Measurements from ENCODE around the gene KEL.

The KEL gene

GRCh38 chr7:142956951-142957623 lies 5.1 kb downstream of the KEL start:
- Histone ChIP-seq H3K9ac (ENCODE audit: low read depth, low read length) (no peak overlapping the region), H4K20me1 (ENCODE audit: insufficient read depth, low read length) (no peaks in the 10 kb centered on the region), H3K27ac (ENCODE audit: low read length) (no peak overlapping the region), H3K36me3 (ENCODE audit: insufficient read depth, low read length) (no peaks in the 10 kb centered on the region), H3K4me2 (ENCODE audit: insufficient read depth, low read length) (no peak overlapping the region), H2AFZ (ENCODE audit: low read depth, low read length) (no peak overlapping the region), H3K4me1 (ENCODE audit: insufficient read depth, low read length) (no peaks in the 10 kb centered on the region), H3K9me3 (ENCODE audit: insufficient read depth, low read length, severe bottlenecking) (peaks cover 12% of the 10 kb centered on the region), H3K4me3 (ENCODE audit: low read depth in 1 of 2, low read length in 2 of 2) (no peak overlapping the region), H3K79me2 (ENCODE audit: insufficient read depth, low read length) (no peaks in the 10 kb centered on the region), H3K27me3 (ENCODE audit: insufficient read depth, low read length, poor library complexity) (no peaks in the 10 kb centered on the region)
- no peak for DNase-seq
- TF ChIP-seq EZH2 (IDR thresholded peaks at IDR 0.05; ENCODE audit: borderline replicate concordance, low read depth, low read length, severe bottlenecking) = no peak
- TF ChIP-seq CTCF (IDR thresholded peaks at IDR 0.05; ENCODE audit: borderline replicate concordance, extremely low read depth, low read length, poor library complexity, severe bottlenecking) = no peak
- ATAC-seq (ENCODE audit: insufficient read depth, low read depth) = no peak

- H3K4me1 ChIP-seq (ENCODE audit: insufficient read depth, low read length) = no peaks in the 10 kb centered on the region
- no peaks in the 10 kb centered on the region for H4K20me1 ChIP-seq (ENCODE audit: insufficient read depth, low read length)
- H3K27me3 ChIP-seq (ENCODE audit: insufficient read depth, low read length, poor library complexity) = no peaks in the 10 kb centered on the region
- H3K36me3 ChIP-seq (ENCODE audit: insufficient read depth, low read length) = no peaks in the 10 kb centered on the region
- peaks cover 12% of the 10 kb centered on the region for H3K9me3 ChIP-seq (ENCODE audit: insufficient read depth, low read length, severe bottlenecking)
- no peak overlapping the region for H3K27ac ChIP-seq (ENCODE audit: low read length)
- TF ChIP-seq CTCF (IDR thresholded peaks at IDR 0.05; ENCODE audit: borderline replicate concordance, extremely low read depth, low read length, poor library complexity, severe bottlenecking) (no peak), EZH2 (IDR thresholded peaks at IDR 0.05; ENCODE audit: borderline replicate concordance, low read depth, low read length, severe bottlenecking) (no peak)
- H3K4me2 ChIP-seq (ENCODE audit: insufficient read depth, low read length) = no peak overlapping the region
- H3K9ac ChIP-seq (ENCODE audit: low read depth, low read length) = no peak overlapping the region
- ATAC-seq (ENCODE audit: insufficient read depth, low read depth) (no peak), DNase-seq (no peak)
- H2AFZ ChIP-seq (ENCODE audit: low read depth, low read length) = no peak overlapping the region
- H3K79me2 ChIP-seq (ENCODE audit: insufficient read depth, low read length) = no peaks in the 10 kb centered on the region
- no peak overlapping the region for H3K4me3 ChIP-seq (ENCODE audit: low read depth in 1 of 2, low read length in 2 of 2)
Measured at GRCh38 chr7:142954680-142955268, 7.4 kb downstream of the KEL start.

- Histone ChIP-seq H3K27ac (ENCODE audit: low read length) (no peak overlapping the region), H4K20me1 (ENCODE audit: insufficient read depth, low read length) (no peaks in the 10 kb centered on the region), H3K36me3 (ENCODE audit: insufficient read depth, low read length) (no peaks in the 10 kb centered on the region), H3K4me3 (ENCODE audit: low read depth in 1 of 2, low read length in 2 of 2) (no peak overlapping the region), H3K9me3 (ENCODE audit: insufficient read depth, low read length, severe bottlenecking) (peaks cover 9% of the 10 kb centered on the region), H3K27me3 (ENCODE audit: insufficient read depth, low read length, poor library complexity) (no peaks in the 10 kb centered on the region), H3K79me2 (ENCODE audit: insufficient read depth, low read length) (no peaks in the 10 kb centered on the region), H3K4me1 (ENCODE audit: insufficient read depth, low read length) (no peaks in the 10 kb centered on the region), H3K4me2 (ENCODE audit: insufficient read depth, low read length) (no peak overlapping the region), H2AFZ (ENCODE audit: low read depth, low read length) (no peak overlapping the region), H3K9ac (ENCODE audit: low read depth, low read length) (no peak overlapping the region)
- ATAC-seq (ENCODE audit: insufficient read depth, low read depth) = no peak
- no peak for DNase-seq
- TF ChIP-seq EZH2 (IDR thresholded peaks at IDR 0.05; ENCODE audit: borderline replicate concordance, low read depth, low read length, severe bottlenecking) (no peak), CTCF (IDR thresholded peaks at IDR 0.05; ENCODE audit: borderline replicate concordance, extremely low read depth, low read length, poor library complexity, severe bottlenecking) (no peak)
Measured at GRCh38 chr7:142950235-142950634, 11.9 kb downstream of the KEL start.
